WTC11 (cell line): ENCODE results near the gene CDSN. TPM values are rescaled to one million over a fixed set of nuclear protein-coding genes. Genes with fewer than 3 reads are reported as not detected.

Experiments used
- ATAC-seq: fragments of 200-7000 bp; cut with Tn5 transposase; 2 replicates; pipeline ENCODE4 v1.10.0; 2021; ENCODE audit warnings: mild to moderate bottlenecking, moderate library complexity
- CTCF ChIA-PET: fragments of 300-600 bp; sonication (Branson Sonifier 250); formaldehyde crosslinking; loops from one replicate; lab custom pipeline; 2021; ENCODE audit warnings: antibody characterized with exemption; lab: Charles Lee
- POLR2A ChIA-PET: fragments of 350-600 bp; sonication (Branson Sonifier 250); formaldehyde crosslinking; loops from one replicate; lab custom pipeline; 2021; ENCODE audit warnings: antibody characterized with exemption; lab: Charles Lee
- DNase-seq: peaks from one replicate; pipeline ENCODE4 v3.0.0; 2021; ENCODE audit warnings: low spot score
- H3K27ac Mint-ChIP-seq: 2 replicates; pipeline ENCODE4 v1.8.0; 2021; ENCODE audit warnings: mixed read lengths
- H3K27me3 Mint-ChIP-seq: 2 replicates; pipeline ENCODE4 v1.8.0; 2021; ENCODE audit warnings: low read depth, mild to moderate bottlenecking, moderate library complexity, mixed read lengths
- H3K36me3 Mint-ChIP-seq: 2 replicates; pipeline ENCODE4 v1.8.0; 2021; ENCODE audit warnings: mixed read lengths
- H3K4me1 Mint-ChIP-seq: 2 replicates; pipeline ENCODE4 v1.8.0; 2022; ENCODE audit warnings: mixed read lengths
- H3K4me3 Mint-ChIP-seq: 2 replicates; pipeline ENCODE4 v1.8.0; 2021; ENCODE audit warnings: mild to moderate bottlenecking, moderate library complexity, mixed read lengths
- H3K9me3 Mint-ChIP-seq: 2 replicates; pipeline ENCODE4 v1.8.0; 2021; ENCODE audit warnings: mixed read lengths
- JUN ChIP-seq: sonication (generic); formaldehyde crosslinking; IDR thresholded peaks from 2 replicates; pipeline ENCODE4 v1.8.0; 2023; ENCODE audit warnings: mild to moderate bottlenecking, missing genetic modification reagents
- ZBTB43 ChIP-seq: sonication (generic); formaldehyde crosslinking; IDR thresholded peaks from 2 replicates; pipeline ENCODE4 v1.8.1; 2023; ENCODE audit warnings: mild to moderate bottlenecking, missing genetic modification reagents
- ZNF232 ChIP-seq: sonication (generic); formaldehyde crosslinking; IDR thresholded peaks from 2 replicates; pipeline ENCODE4 v1.8.0; 2022; ENCODE audit warnings: mild to moderate bottlenecking, missing genetic modification reagents
- ZNF423 ChIP-seq: fragments of 250-450 bp; sonication (Bioruptor Pico); IDR thresholded peaks from 2 replicates; pipeline ENCODE4 v2.1.2; 2022; ENCODE audit warnings: mild to moderate bottlenecking, moderate library complexity
- total RNA-seq: library from RNA; stranded (reverse); gene quantifications from 3 replicates; pipeline ENCODE4 v1.2.3, GENCODE V29; 2021

CDSN gene
- total RNA-seq, 1 experiment from 2014 or later, result not detected

- Mint-ChIP-seq H3K27ac (no peak overlapping the region), H3K4me1 (peaks cover 10% of the 10 kb centered on the region), H3K27me3 (no peaks in the 10 kb centered on the region), H3K9me3 (no peaks in the 10 kb centered on the region), H3K36me3 (no peaks in the 10 kb centered on the region), H3K4me3 (no peak overlapping the region)
- no peak for TF ChIP-seq JUN
- no peak for TF ChIP-seq ZNF232 (CRISPR knock-in tag)
- TF ChIP-seq ZBTB43 (CRISPR knock-in tag), result no peak
- no peak for TF ChIP-seq ZNF423 (CRISPR knock-in tag)
- POLR2A ChIA-PET, result no interaction called here
- DNase-seq (no peak), ATAC-seq (no peak)
- CTCF ChIA-PET, result interaction anchor here (0.6 kb wide), 1 partner anchor 130 kb away, joined by 3 read pairs; no protein-coding TSS in a partner anchor
These were observed 54.7 kb downstream of the CDSN start for GRCh38 chr6:31065556-31065955.

Other genes starting within 250 kb of the CDSN start
- gene DDR1, start 235.9 kb downstream of the CDSN start, total RNA-seq, result 195 to 230 TPM (median 203 TPM) in 3 replicates
- 46.2 to 49.7 TPM (median 49.2 TPM) in 3 replicates for gene GTF2H4, start 212.2 kb downstream of the CDSN start, total RNA-seq
- 65.6 to 74.1 TPM (median 69.9 TPM) in 3 replicates for gene VARS2, start 206.2 kb downstream of the CDSN start, total RNA-seq
- gene SFTA2, start 188.3 kb downstream of the CDSN start, total RNA-seq, result 0.66 to 0.80 TPM in 2 of 3 replicates, not detected in the other
- 0.15 to 0.21 TPM (median 0.18 TPM) in 3 replicates for gene MUCL3, start 179.5 kb downstream of the CDSN start, total RNA-seq
- gene MUC21, start 136.7 kb downstream of the CDSN start, total RNA-seq, result not detected in 3 replicates
- not detected in 3 replicates for gene MUC22, start 110.0 kb downstream of the CDSN start, total RNA-seq
- gene C6orf15, start 7.9 kb downstream of the CDSN start, total RNA-seq, result not detected in 3 replicates
- 0.11 to 0.66 TPM (median 0.34 TPM) in 3 replicates for gene PSORS1C1, start 5.6 kb downstream of the CDSN start, total RNA-seq
- gene PSORS1C2, start 18.6 kb upstream of the CDSN start, total RNA-seq, result 0.55 to 0.85 TPM (median 0.78 TPM) in 3 replicates
- gene CCHCR1, start 37.4 kb upstream of the CDSN start, total RNA-seq, result 58.7 to 62.6 TPM (median 61.4 TPM) in 3 replicates
- 10.2 to 12.7 TPM (median 10.7 TPM) in 3 replicates for gene TCF19, start 38.1 kb upstream of the CDSN start, total RNA-seq
- 2,735 to 3,160 TPM (median 3,135 TPM) in 3 replicates for gene POU5F1, start 50.2 kb upstream of the CDSN start, total RNA-seq
- 82.9 to 107 TPM (median 106 TPM) in 3 replicates for gene HLA-C, start 151.6 kb upstream of the CDSN start, total RNA-seq
- gene HLA-B, start 236.7 kb upstream of the CDSN start, total RNA-seq, result 124 to 149 TPM (median 141 TPM) in 3 replicates